GM23338 (cell line): ENCODE results near the gene FUNDC2. TPM values are rescaled to one million over a fixed set of nuclear protein-coding genes. Genes with fewer than 3 reads are reported as not detected.

Experiments
- ATAC-seq: fragments of 200-7000 bp; cut with Tn5 transposase; 3 replicates; pipeline ENCODE4 v1.9.1; 2020
- DNase-seq: peaks from one replicate; pipeline ENCODE4 v3.0.0-alpha.2; 2015; ENCODE audit warnings: low spot score
- H2AFZ ChIP-seq: fragments of 200-600 bp; sonication (generic); 2 replicates; pipeline ENCODE4 v1.8.0; 2016; ENCODE audit warnings: antibody characterized with exemption, mild to moderate bottlenecking, moderate library complexity
- H3F3A ChIP-seq: fragments of 200-600 bp; sonication (generic); replicated peaks from 2 replicates; pipeline ENCODE4 v1.8.0; 2017; ENCODE audit warnings: antibody characterized with exemption, mixed run types, low read depth
- H3K27ac ChIP-seq: fragments of 200-600 bp; sonication (generic); 2 replicates; pipeline ENCODE4 v1.6.1; 2016; ENCODE audit warnings: low read depth
- H3K27me3 ChIP-seq: fragments of 200-600 bp; sonication (generic); 2 replicates; pipeline ENCODE4 v1.8.0; 2016; ENCODE audit warnings: mild to moderate bottlenecking, mixed run types, moderate library complexity; ENCODE audit not compliant: insufficient read depth
- H3K36me3 ChIP-seq: fragments of 200-600 bp; sonication (generic); 2 replicates; pipeline ENCODE4 v1.8.0; 2016; ENCODE audit warnings: mild to moderate bottlenecking; ENCODE audit not compliant: insufficient read depth
- H3K4me1 ChIP-seq: fragments of 200-600 bp; sonication (generic); 2 replicates; pipeline ENCODE4 v1.8.0; 2016; ENCODE audit warnings: mild to moderate bottlenecking, moderate library complexity; ENCODE audit not compliant: insufficient read depth
- H3K4me2 ChIP-seq: fragments of 200-600 bp; sonication (generic); 2 replicates; pipeline ENCODE4 v1.7.1; 2017; ENCODE audit warnings: mixed run types
- H3K4me3 ChIP-seq: fragments of 200-600 bp; sonication (generic); 2 replicates; pipeline ENCODE4 v1.6.1; 2016; ENCODE audit warnings: mixed run types
- H3K79me2 ChIP-seq: fragments of 200-600 bp; sonication (generic); replicated peaks from 2 replicates; pipeline ENCODE4 v1.8.0; 2017; ENCODE audit warnings: mild to moderate bottlenecking; ENCODE audit not compliant: insufficient read depth
- H3K9me2 ChIP-seq: fragments of 200-600 bp; sonication (generic); 2 replicates; pipeline ENCODE4 v1.8.0; 2017; ENCODE audit not compliant: insufficient read depth
- H4K20me1 ChIP-seq: fragments of 200-600 bp; sonication (generic); replicated peaks from 2 replicates; pipeline ENCODE4 v1.8.0; 2017; ENCODE audit warnings: mild to moderate bottlenecking; ENCODE audit not compliant: insufficient read depth
- H3K27ac Mint-ChIP-seq: 2 replicates; pipeline ENCODE4 v1.8.0; 2020; ENCODE audit warnings: inconsistent platforms, mild to moderate bottlenecking, moderate library complexity, mixed read lengths
- H3K27me3 Mint-ChIP-seq: 3 replicates; pipeline ENCODE4 v1.8.0; 2022; ENCODE audit warnings: low read depth, mild to moderate bottlenecking, moderate library complexity, mixed read lengths, inconsistent platforms; ENCODE audit not compliant: insufficient read depth, poor library complexity
- H3K36me3 Mint-ChIP-seq: 3 replicates; pipeline ENCODE4 v1.8.0; 2021; ENCODE audit warnings: low read depth, mild to moderate bottlenecking, inconsistent platforms, moderate library complexity, mixed read lengths
- H3K4me1 Mint-ChIP-seq: 3 replicates; pipeline ENCODE4 v1.8.0; 2020; ENCODE audit warnings: mild to moderate bottlenecking, inconsistent platforms, mixed read lengths
- H3K4me3 Mint-ChIP-seq: 3 replicates; pipeline ENCODE4 v1.8.0; 2021; ENCODE audit warnings: moderate library complexity, mild to moderate bottlenecking, inconsistent platforms, mixed read lengths
- H3K9me3 Mint-ChIP-seq: 3 replicates; pipeline ENCODE4 v1.8.0; 2020; ENCODE audit warnings: moderate library complexity, mild to moderate bottlenecking, inconsistent platforms, mixed read lengths
- ETS1 ChIP-seq: IDR thresholded peaks from 2 replicates; pipeline ENCODE4 v1.6.1; 2016; ENCODE audit warnings: antibody characterized with exemption
- EZH2 ChIP-seq: fragments of 200-600 bp; sonication (generic); IDR thresholded peaks from one replicate; pipeline ENCODE4 v1.8.0; 2017; ENCODE audit warnings: antibody characterized with exemption, mild to moderate bottlenecking, low read depth; ENCODE audit not compliant: unreplicated experiment
- EZH2phosphoT487 ChIP-seq: fragments of 200-600 bp; sonication (generic); IDR thresholded peaks from one replicate; pipeline ENCODE4 v1.8.1; 2018; ENCODE audit warnings: antibody characterized with exemption; ENCODE audit not compliant: unreplicated experiment
- JUNB ChIP-seq: IDR thresholded peaks from one replicate; pipeline ENCODE4 v1.6.1; 2016; ENCODE audit warnings: antibody characterized with exemption; ENCODE audit not compliant: unreplicated experiment
- NANOG ChIP-seq: IDR thresholded peaks from 2 replicates; pipeline ENCODE4 v1.6.1; 2016; ENCODE audit warnings: antibody characterized with exemption, borderline replicate concordance
- POLR2AphosphoS5 ChIP-seq: IDR thresholded peaks from 2 replicates; pipeline ENCODE4 v1.6.1; 2016; ENCODE audit warnings: antibody characterized with exemption, low read depth
- REST ChIP-seq: IDR thresholded peaks from one replicate; pipeline ENCODE4 v1.6.1; 2018; ENCODE audit warnings: antibody characterized with exemption; ENCODE audit not compliant: unreplicated experiment
- STAT1 ChIP-seq: IDR thresholded peaks from one replicate; pipeline ENCODE4 v1.6.1; 2016; ENCODE audit warnings: antibody characterized with exemption; ENCODE audit not compliant: unreplicated experiment
- ZNF114 ChIP-seq: fragments of 250-450 bp; sonication (Bioruptor Pico); IDR thresholded peaks from 2 replicates; pipeline ENCODE4 v1.5.0; 2020; ENCODE audit warnings: mild to moderate bottlenecking, moderate library complexity
- ZNF331 ChIP-seq: fragments of 250-450 bp; sonication (Bioruptor Pico); IDR thresholded peaks from 2 replicates; pipeline ENCODE4 v1.5.0; 2020; ENCODE audit warnings: low read depth, mild to moderate bottlenecking, moderate library complexity
- ZNF462 ChIP-seq: fragments of 250-450 bp; sonication (Bioruptor Pico); IDR thresholded peaks from 2 replicates; pipeline ENCODE4 v1.5.0; 2020; ENCODE audit warnings: mild to moderate bottlenecking, moderate library complexity
- polyA plus RNA-seq: library from polyadenylated mRNA; unstranded; fragments of >200 nt; fragmentation: Nextera tagmentation; extraction: Ambion mirVana; gene quantifications from 2 replicates; pipeline ENCODE4 v1.2.1, GENCODE V29; 2016
- total RNA-seq: library from RNA; depleted of rRNA; stranded (reverse); fragments of >200 nt; shearing (Covaris generic); gene quantifications from 2 replicates; pipeline ENCODE4 v1.2.3, GENCODE V29; 2014

The FUNDC2 gene
- total and polyA plus RNA-seq, 2 experiments from 2014 or later = 28.6 to 58.5 TPM

GRCh38 chrX:154988719-154989118 lies 37.9 kb upstream of the FUNDC2 start:
- no peak overlapping the region for H3K4me2 ChIP-seq
- H3K9me3 Mint-ChIP-seq = no peaks in the 10 kb centered on the region

More at GRCh38 chrX:154988719-154989118, 37.9 kb upstream of the FUNDC2 start:
- DNase-seq (peak; percentile 4), ATAC-seq (no peak; the same call in 2 of the 3 replicates)
- H3K4me1 ChIP-seq = 0 out of 2 replicates have a peak, but pooled peaks cover 5% of the 10 kb centered on the region
- no peaks in the 10 kb centered on the region for H3K27me3 Mint-ChIP-seq
- H4K20me1 ChIP-seq = no peaks in the 10 kb centered on the region
- H3F3A ChIP-seq = no peaks in the 10 kb centered on the region
- H3K27ac ChIP-seq = no peak overlapping the region
- no peak overlapping the region for H2AFZ ChIP-seq
- no peak overlapping the region for H3K4me3 ChIP-seq
- H3K36me3 ChIP-seq = no peaks in the 10 kb centered on the region
- no peaks in the 10 kb centered on the region for H3K4me1 Mint-ChIP-seq
- H3K36me3 Mint-ChIP-seq = no peaks in the 10 kb centered on the region
- H3K79me2 ChIP-seq = no peaks in the 10 kb centered on the region
- no peak overlapping the region for H3K4me3 Mint-ChIP-seq
- H3K9me2 ChIP-seq = no peaks in the 10 kb centered on the region
- no peak overlapping the region for H3K27ac Mint-ChIP-seq
- H3K27me3 ChIP-seq = no peaks in the 10 kb centered on the region
- no peak for TF ChIP-seq STAT1
- TF ChIP-seq ZNF331 (CRISPR knock-in tag) = no peak
- no peak for TF ChIP-seq JUNB
- TF ChIP-seq NANOG = no peak
- TF ChIP-seq ETS1 = no peak
- no peak for TF ChIP-seq ZNF462
- no peak for TF ChIP-seq POLR2AphosphoS5
- TF ChIP-seq EZH2 = no peak
- TF ChIP-seq EZH2phosphoT487 = no peak
- no peak for TF ChIP-seq REST
- TF ChIP-seq ZNF114 = no peak
